Endothelial cell of umbilical vein (primary cell): ENCODE data around the gene PEX19. TPM values are rescaled to one million over a fixed set of nuclear protein-coding genes. Genes with fewer than 3 reads are reported as not detected.

ENCODE experiments used
- BruUV-seq: library from RNA; stranded (reverse); fragments of 400-500 nt; replicated peaks from 2 replicates; lab custom pipeline; 2021; lab: Mats Ljungman, UMichigan
- CTCF ChIA-PET: fragments of 300-600, 350-600 bp; sonication (Branson Sonifier 250); formaldehyde crosslinking; loops from one replicate; lab custom pipeline; 2021; ENCODE audit warnings: antibody characterized with exemption, inconsistent platforms; lab: Charles Lee
- POLR2A ChIA-PET: fragments of 300-600, 350-600 bp; sonication (Branson Sonifier 250); formaldehyde crosslinking; loops from one replicate; lab custom pipeline; 2021; ENCODE audit warnings: antibody characterized with exemption, inconsistent platforms; lab: Charles Lee
- DNase-seq: peaks from one replicate; pipeline ENCODE4 v3.0.0-alpha.2; 2011; ENCODE audit warnings: low read depth, low spot score
- FAIRE-seq: peaks from 2 replicates; lab custom pipeline; 2011; peaks lifted over from hg19 to GRCh38; lab: Jason Lieb, UNC
- H2AFZ ChIP-seq: 2 replicates; pipeline ENCODE4 v1.6.0; 2012; ENCODE audit warnings: low read depth, low read length, control low read depth, inconsistent platforms
- H3K27ac ChIP-seq: 2 replicates; pipeline ENCODE4 v1.5.1; 2011; ENCODE audit warnings: low read depth, mild to moderate bottlenecking, control low read depth, low read length, moderate library complexity; ENCODE audit not compliant: insufficient read depth
- H3K27me3 ChIP-seq, 2 experiments: 2 replicates each; pipeline versions ENCODE4 v1.6.0 to v1.6.1; 2011; ENCODE audit warnings: low read length in 2 of 2, mixed read lengths in 1 of 2; ENCODE audit not compliant: control insufficient read depth in 2 of 2, insufficient read depth in 2 of 2
- H3K36me3 ChIP-seq, 2 experiments: 2 replicates in 1 of 2; 3 replicates in 1 of 2; pipeline ENCODE4 v1.5.1; 2011; ENCODE audit warnings: low read length in 2 of 2, mild to moderate bottlenecking in 1 of 2, moderate library complexity in 1 of 2; ENCODE audit not compliant: control insufficient read depth in 2 of 2, insufficient read depth in 2 of 2; ENCODE audit errors: extremely low read depth in 1 of 2
- H3K4me1 ChIP-seq: 3 replicates; pipeline ENCODE4 v1.5.1; 2011; ENCODE audit warnings: mild to moderate bottlenecking, low read length; ENCODE audit not compliant: control insufficient read depth, insufficient read depth; ENCODE audit errors: extremely low read depth
- H3K4me2 ChIP-seq: 2 replicates; pipeline ENCODE4 v1.6.1; 2011; ENCODE audit warnings: low read length, control low read depth, mixed read lengths; ENCODE audit not compliant: insufficient read depth
- H3K4me3 ChIP-seq, 3 experiments: fragments of 200-600 bp in 1 of 3; sonication (generic), shearing (Covaris generic) in 1 of 3; replicated peaks in 1 of 3; 2 replicates each; pipeline ENCODE4 v1.5.1; 2011 to 2016; ENCODE audit warnings: control low read depth in 3 of 3, low read length in 3 of 3, mild to moderate bottlenecking in 2 of 3, inconsistent platforms in 1 of 3, low read depth in 1 of 3, moderate library complexity in 1 of 3; ENCODE audit not compliant: insufficient read depth in 1 of 3
- H3K79me2 ChIP-seq: 2 replicates; pipeline ENCODE4 v1.6.0; 2012; ENCODE audit warnings: low read length, inconsistent platforms; ENCODE audit not compliant: control insufficient read depth, insufficient read depth
- H3K9ac ChIP-seq: replicated peaks from 2 replicates; pipeline ENCODE3; 2011; ENCODE audit warnings: low read length, control low read depth; ENCODE audit not compliant: insufficient read depth; ENCODE audit errors: extremely low read depth
- H3K9me1 ChIP-seq: replicated peaks from 3 replicates; pipeline ENCODE4 v1.6.0; 2011; ENCODE audit warnings: mild to moderate bottlenecking, low read length; ENCODE audit not compliant: control insufficient read depth, insufficient read depth; ENCODE audit errors: extremely low read depth
- H3K9me3 ChIP-seq: replicated peaks from 2 replicates; pipeline ENCODE4 v1.5.1; 2012; ENCODE audit warnings: low read length, inconsistent platforms; ENCODE audit not compliant: control insufficient read depth, insufficient read depth
- H4K20me1 ChIP-seq: replicated peaks from 2 replicates; pipeline ENCODE3; 2011; ENCODE audit warnings: mild to moderate bottlenecking, low read length; ENCODE audit not compliant: control insufficient read depth, insufficient read depth; ENCODE audit errors: extremely low read depth
- CTCF ChIP-seq, 2 donors: IDR thresholded peaks; 1 replicate in 1 of 2; 2 replicates in 1 of 2; pipeline ENCODE4 v1.5.1; 2011; ENCODE audit warnings: low read length in 2 of 2, mild to moderate bottlenecking in 2 of 2, moderate library complexity in 2 of 2, control low read depth in 1 of 2, inconsistent platforms in 1 of 2, low read depth in 1 of 2; ENCODE audit not compliant: insufficient read depth in 1 of 2; ENCODE audit errors: extremely low read depth in 1 of 2
- EZH2 ChIP-seq: IDR thresholded peaks from 2 replicates; pipeline ENCODE4 v1.6.1; 2012; ENCODE audit warnings: borderline replicate concordance, low read depth, mild to moderate bottlenecking, moderate library complexity, low read length, inconsistent platforms; ENCODE audit not compliant: severe bottlenecking
- FOS ChIP-seq: IDR thresholded peaks from 2 replicates; pipeline ENCODE4 v1.6.1; 2011; ENCODE audit warnings: mild to moderate bottlenecking, low read length, moderate library complexity, borderline replicate concordance; ENCODE audit not compliant: insufficient read depth
- GATA2 ChIP-seq: IDR thresholded peaks from 2 replicates; pipeline ENCODE4 v1.7.0; 2011; ENCODE audit warnings: low read depth, mild to moderate bottlenecking, moderate library complexity, mixed read lengths, low read length; ENCODE audit not compliant: insufficient read length, insufficient read depth
- JUN ChIP-seq: IDR thresholded peaks from 2 replicates; pipeline ENCODE4 v1.6.1; 2011; ENCODE audit warnings: borderline replicate concordance, low read depth; ENCODE audit not compliant: insufficient read length, insufficient read depth
- MAX ChIP-seq: IDR thresholded peaks from 2 replicates; pipeline ENCODE4 v1.6.1; 2011; ENCODE audit not compliant: insufficient read depth, insufficient read length
- MYC ChIP-seq: IDR thresholded peaks from one replicate; pipeline ENCODE4 v1.6.1; 2011; ENCODE audit warnings: mild to moderate bottlenecking, low read depth, low read length
- POLR2A ChIP-seq: IDR thresholded peaks from 2 replicates; pipeline ENCODE4 v1.6.1; 2012; ENCODE audit warnings: low read depth, mild to moderate bottlenecking, control low read depth, low read length
- POLR2AphosphoS5 ChIP-seq: IDR thresholded peaks from 2 replicates; pipeline ENCODE4 v1.6.1; 2012; ENCODE audit warnings: low read depth, mild to moderate bottlenecking, control low read depth, low read length, moderate library complexity; ENCODE audit not compliant: insufficient read depth
- dilution Hi-C: fragments of 300-500 bp; cut with MboI; formaldehyde crosslinking; loops from one replicate; pipeline ENCODE4 v1.15.0; 2019; ENCODE audit warnings: low sequenced_read_pairs; ENCODE audit not compliant: extremely low pct_ligation_motif_present
- intact Hi-C: fragments of 100-400 bp; cut with micrococcal nuclease; formaldehyde crosslinking; loops from one replicate; pipeline ENCODE4 v1.10.0; 2022
- polyA plus RNA-seq, 4 experiments: library from polyadenylated mRNA; depleted of rRNA in 3 of 4; stranded (reverse) in 3 of 4; unstranded in 1 of 4; fragments of >200 nt; gene quantifications; 2 replicates each; pipeline versions ENCODE4 v1.2.1 to v1.2.3, GENCODE V29; 2011 to 2012; ENCODE audit warnings: missing spikeins in 1 of 4
- total RNA-seq: library from RNA; stranded (reverse); gene quantifications from 2 replicates; pipeline ENCODE4 v1.2.3, GENCODE V29; 2021

The PEX19 gene
- total and polyA plus RNA-seq, 2 donors (not counting 3 experiments of a cell fraction or from before 2014, with no cell fraction given): 24.4 to 38.4 TPM

GRCh38 chr1:160251011-160251410 lies 33.9 kb downstream of the PEX19 start:
- dilution Hi-C loops: no loop called here
- DNase-seq: no peak
- Histone ChIP-seq H3K4me1 (peaks cover 5% of the 10 kb centered on the region), H4K20me1 (peaks cover 2% of the 10 kb centered on the region), H3K27ac (no peak overlapping the region), H3K36me3 (peaks cover 0 to 2% of the 10 kb centered on the region in 2 experiments), H2AFZ (no peak overlapping the region), H3K4me3 (no peak overlapping the region), H3K4me2 (no peak overlapping the region), H3K9me1 (no peaks in the 10 kb centered on the region), H3K79me2 (peaks cover 39% of the 10 kb centered on the region), H3K27me3 (no peaks in the 10 kb centered on the region), H3K9me3 (no peaks in the 10 kb centered on the region), H3K9ac (no peak overlapping the region)
- TF ChIP-seq FOS (no peak), POLR2A (no peak), EZH2 (no peak), JUN (no peak), CTCF (IDR thresholded peaks at IDR 0.05; ENCODE audit: extremely low read depth in 1 of 2, insufficient read depth in 1 of 2, low read depth in 1 of 2, low read length in 2 of 2) (no peak), POLR2AphosphoS5 (no peak), GATA2 (no peak), MYC (no peak), MAX (no peak)
- no TSS peak for BruUV-seq
- no peak for FAIRE-seq
- ChIA-PET CTCF (interaction anchor here (1.5 to 4.6 kb wide), 11 partner anchors 9 to 165 kb away, joined by 7 to 205 read pairs (median 46); partner anchors contain the start of genes CASQ1 and IGSF8), POLR2A (no interaction called here)
- intact Hi-C loops: no loop called here
